IPS DF 4.7 (cell line): Measurements from ENCODE around the gene ITGAD.

Experiments used
- DNase-seq: peaks from one replicate; pipeline ENCODE4 v3.0.0-alpha.2; 2013; ENCODE audit warnings: low spot score; ENCODE audit errors: extremely low read depth

ITGAD gene

DNA sequence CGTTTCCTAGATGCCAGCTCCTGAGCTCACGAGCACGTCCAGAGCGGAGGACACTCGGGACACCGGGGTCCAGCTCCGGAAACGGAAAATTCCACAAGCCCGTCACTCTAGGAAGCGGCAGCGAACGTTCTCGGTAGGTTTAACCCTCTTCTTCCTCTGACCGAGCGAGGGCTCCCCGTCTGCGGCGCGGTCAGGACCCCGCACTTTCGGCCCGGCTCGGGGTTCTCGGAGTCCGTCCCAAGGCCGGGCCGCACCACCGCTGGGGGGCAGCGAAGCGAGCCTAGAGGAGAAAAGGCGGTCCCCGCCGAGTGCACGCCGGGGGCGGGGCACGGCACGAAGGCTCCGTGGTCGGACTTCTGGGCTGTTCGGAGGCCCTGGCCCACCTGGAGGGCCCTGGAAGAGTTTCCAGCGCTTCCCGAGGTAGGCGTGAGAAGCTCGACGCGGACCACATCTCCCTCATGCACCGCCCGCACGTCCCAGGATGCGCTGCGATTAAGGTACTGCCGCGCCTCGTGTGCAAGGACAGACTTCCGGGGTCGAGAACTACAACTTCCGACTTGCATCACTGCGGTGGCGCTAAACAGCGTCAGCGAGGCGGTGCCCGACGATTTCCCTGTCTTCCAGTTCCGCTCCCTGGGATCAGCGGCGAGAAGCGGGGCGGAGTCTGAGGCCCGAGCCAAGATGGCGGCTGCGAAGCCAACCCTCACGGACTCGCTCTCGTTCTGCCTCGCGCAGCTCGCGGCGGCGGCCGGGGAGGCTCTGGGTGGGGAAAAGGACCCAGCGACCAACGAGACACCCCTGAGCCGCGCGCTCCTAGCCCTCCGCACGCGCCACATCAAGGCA is 65.9 kb downstream of the ITGAD start, which contains the start of gene ARMC5:
ARMC5 (plus strand) TSS at position 658 of the 843 bp plus-strand sequence; CDS start at position 682, 24 bp downstream.
- no peak for DNase-seq

DNA sequence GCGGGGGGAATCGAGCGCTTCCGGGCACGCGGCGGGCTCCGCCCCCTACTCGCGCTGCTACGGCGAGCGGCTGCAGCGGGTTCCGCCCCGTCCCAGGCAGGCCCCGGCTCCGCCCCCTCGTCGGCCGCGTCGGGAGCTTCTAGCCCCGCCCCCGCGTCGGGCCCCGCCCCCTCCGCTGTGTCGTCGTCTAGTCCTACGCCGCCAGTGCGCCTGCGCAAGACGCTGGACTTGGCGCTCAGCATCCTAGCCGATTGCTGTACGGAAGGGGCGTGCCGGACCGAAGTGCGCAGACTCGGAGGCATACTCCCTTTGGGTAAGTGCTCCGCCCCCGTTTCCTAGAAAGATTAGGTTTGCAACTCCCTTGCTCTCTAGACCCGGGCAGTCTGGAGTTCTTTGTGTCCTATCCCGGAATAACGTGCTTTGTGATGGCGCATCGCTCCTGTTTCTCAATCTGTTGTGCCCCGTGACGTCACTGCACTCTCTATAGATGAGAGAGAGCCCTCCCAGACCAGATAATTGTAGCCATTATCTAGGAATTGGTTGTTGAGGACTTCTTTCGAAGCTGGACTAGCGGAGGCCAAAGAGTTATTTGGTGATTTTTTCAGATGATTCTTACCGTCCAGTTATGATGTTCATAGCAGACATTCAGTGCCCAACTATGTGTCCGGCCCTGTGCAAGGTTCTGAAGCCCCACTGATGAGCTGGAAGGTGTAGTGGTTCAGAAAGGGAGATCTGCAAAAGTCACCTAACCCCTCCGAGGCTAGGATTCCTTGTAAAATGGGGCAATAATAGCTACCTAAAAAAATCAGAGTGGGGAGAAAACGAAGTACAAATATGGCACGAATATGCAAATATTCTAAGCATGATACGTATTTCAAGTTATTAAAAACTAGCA is 66.8 kb downstream of the ITGAD start:
- DNase-seq = peak; percentile 94

DNA sequence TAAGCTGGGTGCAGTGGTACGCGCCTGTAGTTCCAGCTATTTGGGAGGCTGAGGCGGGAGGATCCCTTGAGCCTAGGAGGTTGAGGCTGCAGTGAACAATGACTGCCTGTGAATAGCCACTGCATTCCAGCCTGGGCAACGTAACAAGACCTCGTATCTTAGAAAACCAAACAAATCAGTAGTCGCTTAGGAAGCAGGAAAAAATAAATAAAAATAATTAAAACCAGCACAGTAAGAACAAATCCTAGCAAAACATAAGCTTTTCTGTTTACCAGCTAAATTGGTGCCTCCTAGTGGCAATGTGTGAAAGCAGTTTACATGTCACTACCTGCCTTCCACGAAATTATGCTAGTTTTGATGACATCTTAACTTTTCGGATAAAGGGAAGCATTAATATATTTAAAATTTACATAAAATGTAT is 67.5 kb downstream of the ITGAD start:
- no peak for DNase-seq

DNA sequence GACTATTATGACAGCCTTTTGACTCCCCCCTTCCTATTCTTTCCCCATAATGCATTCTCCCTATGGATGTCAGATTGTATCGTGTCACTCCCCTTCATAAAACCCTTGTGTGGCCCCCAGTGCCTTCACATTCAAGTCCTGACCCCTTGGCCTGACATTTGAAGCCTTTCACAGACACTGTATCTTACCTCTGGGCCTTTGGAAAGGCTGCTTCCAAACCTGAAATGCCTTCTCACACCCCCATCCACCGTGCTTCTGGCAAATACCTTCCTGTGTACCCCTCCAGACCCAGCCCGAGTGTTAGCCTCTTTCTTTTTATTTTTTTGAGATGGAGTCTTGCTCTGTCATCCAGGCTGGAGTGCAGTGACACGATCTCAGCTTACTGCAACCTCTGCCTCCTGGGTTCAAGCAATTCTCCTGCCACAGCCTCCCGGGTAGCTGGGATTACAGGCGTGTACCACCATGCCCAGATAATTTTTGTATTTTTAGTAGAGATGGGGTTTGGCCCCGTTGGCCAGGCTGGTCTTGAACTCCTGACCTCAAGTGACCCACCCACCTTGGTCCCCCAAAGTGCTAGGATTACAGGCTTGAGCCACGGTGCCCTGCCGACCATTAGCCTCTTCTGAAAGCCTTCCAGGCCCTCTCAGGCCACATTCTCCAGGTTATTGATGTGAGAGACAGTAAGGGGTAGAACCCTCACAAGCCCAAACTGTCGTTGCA is 68.2 kb downstream of the ITGAD start:
- no peak for DNase-seq

- DNase-seq = no peak
Measured at GRCh38 chr16:31461921-31462804, 69.0 kb downstream of the ITGAD start.

GRCh38 chr16:31464348-31464769 is 71.2 kb downstream of the ITGAD start:
- no peak for DNase-seq

GRCh38 chr16:31464781-31465260 is 71.7 kb downstream of the ITGAD start:
- no peak for DNase-seq

GRCh38 chr16:31465788-31466370 is 72.7 kb downstream of the ITGAD start:
- no peak for DNase-seq

GRCh38 chr16:31466381-31466841 is 73.3 kb downstream of the ITGAD start:
- DNase-seq = no peak

DNA sequence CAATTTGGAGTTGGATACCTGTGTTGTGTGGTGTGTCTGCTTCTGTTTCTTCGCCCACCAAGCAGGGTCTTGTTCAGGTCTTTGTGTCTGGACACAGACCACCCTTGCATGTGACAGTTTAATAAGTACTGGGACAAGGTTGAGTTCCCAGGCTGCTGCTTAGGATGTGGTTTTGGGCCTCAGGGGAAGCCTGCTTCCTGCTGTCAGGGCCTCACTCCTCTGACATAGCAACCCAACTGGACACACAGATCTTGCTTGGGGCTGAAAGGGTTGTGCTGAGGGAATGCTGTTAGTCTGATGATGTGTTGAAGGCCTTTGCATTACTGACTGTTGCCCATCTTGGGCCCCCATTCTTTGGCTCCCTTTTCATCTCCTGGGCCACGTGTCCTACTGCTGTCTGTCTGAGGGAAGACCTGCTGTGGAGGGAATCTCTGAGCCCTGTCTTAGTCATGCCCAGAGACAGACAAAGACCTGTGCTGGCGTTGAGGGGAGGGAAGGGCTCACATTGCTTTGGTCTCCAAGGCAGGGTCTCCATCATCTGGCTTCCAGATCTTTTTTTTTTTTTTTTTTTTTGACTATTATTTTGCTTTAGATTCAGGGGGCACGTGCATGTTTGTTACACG is 74.1 kb downstream of the ITGAD start:
- no peak for DNase-seq

- DNase-seq = no peak
Measured at GRCh38 chr16:31467858-31468257, 74.7 kb downstream of the ITGAD start.

DNA sequence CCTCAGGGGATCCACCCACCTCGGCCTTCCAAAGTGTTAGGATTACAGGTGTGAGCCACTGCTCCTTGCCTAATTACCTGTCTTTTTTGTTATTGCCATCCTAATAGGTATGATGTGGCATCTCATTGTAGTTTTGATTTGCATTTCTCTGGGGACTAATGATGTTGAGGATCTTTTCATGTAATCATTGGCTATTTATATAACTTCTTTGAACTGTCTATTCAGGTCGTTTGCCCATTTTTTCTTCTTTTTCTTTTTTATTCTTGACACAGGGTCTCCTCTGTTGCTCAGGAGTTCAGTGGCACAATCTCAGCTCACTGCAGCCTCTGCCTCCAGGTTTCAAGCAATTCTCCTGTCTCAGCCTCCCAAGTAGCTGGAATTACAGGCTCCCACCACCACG is 77.5 kb downstream of the ITGAD start:
- no peak for DNase-seq

GRCh38 chr16:31471241-31471874 is 78.2 kb downstream of the ITGAD start:
- no peak for DNase-seq

DNA sequence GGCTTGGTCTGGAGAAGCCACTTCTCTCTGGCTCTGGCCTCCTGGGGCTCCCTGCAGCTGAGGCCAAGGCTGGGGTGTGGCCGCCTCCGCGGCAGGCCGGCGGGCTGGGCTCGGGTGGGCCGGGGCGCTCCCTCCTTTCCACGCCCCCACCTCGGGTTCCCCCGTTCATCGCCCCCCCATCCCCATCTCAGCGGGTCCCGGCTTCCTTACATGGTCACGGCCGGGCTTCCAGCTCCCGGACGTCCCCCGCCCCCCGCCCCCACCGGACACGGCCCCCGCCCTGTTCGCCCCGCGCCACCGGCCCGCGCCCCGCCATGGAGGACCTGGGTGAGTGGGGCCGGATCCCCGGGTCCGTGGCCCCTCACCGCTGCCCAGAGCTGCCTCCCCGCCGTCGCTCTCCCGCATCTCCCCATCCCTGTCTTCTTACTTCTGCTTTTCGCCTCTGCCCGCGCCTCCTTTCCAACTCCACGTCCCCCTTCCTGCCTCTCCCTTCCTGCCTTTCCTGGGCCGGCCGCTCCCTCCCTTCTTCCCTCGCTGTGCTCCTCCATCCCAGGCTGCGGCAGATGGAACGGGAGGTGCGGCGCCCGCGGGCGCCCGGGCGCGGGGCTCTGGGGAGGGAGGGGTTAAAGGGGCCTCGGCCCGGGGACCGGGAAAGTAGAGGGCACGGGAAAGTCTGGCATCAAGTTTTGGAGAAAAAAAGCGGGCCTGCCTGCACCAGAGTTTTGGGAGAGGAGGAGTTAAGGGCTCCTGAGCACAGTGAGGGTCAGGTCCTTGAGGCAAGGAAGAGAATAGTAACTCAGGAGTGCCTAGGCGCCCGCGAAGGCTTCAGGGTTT is 79.0 kb downstream of the ITGAD start, which contains the start of gene TGFB1I1:
TGFB1I1 (plus strand) TSS at position 278 of the 834 bp plus-strand sequence; CDS start at position 315, 37 bp downstream.
- no peak for DNase-seq

DNA sequence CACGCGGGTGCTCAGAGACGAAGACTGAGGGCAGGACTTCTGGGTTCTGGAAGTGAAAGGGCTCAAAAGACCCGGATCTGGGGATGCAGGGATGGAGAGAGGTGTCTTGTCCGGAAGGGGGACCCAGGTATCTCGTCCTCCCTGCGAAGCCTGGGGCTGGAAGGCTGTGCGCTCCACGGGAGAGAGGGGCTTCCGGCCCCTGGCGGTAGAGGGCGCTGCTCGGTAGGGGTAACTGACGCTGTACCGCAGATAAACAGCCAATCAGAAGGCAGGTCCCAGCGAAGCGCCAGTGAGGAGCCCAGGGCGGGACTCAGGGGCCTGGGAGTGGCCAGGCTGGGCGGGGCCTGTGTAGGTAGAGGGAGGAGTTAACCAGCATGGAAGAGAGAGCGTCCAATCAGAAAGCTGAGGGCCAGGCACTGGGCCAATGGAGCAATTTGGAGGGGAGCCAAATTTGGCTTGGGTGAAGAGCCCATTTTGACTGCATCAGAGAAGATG is 79.6 kb downstream of the ITGAD start:
- no peak for DNase-seq

GRCh38 chr16:31473264-31473984 is 80.3 kb downstream of the ITGAD start:
- no peak for DNase-seq

DNA sequence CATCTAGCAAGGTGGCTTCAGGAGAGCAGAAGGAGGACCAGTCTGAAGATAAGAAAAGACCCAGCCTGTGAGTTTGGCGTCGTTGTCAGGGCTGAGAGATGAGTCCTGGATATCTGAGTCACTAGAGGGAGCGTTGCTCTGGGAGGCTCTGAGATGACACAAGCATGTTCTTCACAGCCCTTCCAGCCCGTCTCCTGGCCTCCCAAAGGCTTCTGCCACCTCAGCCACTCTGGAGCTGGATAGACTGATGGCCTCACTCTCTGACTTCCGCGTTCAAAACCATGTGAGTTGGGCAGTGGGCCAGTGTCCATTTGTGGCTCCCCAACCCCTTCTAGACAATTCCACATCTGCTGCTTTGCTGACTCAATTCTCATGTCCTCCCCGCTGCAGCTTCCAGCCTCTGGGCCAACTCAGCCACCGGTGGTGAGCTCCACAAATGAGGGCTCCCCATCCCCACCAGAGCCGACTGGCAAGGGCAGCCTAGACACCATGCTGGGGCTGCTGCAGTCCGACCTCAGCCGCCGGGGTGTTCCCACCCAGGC is 81.1 kb downstream of the ITGAD start:
- no peak for DNase-seq
